ENCODE data around the gene CCR5. TPM values are rescaled to one million over a fixed set of nuclear protein-coding genes. Genes with fewer than 3 reads are reported as not detected.

Gene CCR5
- total RNA-seq, 1 experiment from 2014 or later: not detected

DNA sequence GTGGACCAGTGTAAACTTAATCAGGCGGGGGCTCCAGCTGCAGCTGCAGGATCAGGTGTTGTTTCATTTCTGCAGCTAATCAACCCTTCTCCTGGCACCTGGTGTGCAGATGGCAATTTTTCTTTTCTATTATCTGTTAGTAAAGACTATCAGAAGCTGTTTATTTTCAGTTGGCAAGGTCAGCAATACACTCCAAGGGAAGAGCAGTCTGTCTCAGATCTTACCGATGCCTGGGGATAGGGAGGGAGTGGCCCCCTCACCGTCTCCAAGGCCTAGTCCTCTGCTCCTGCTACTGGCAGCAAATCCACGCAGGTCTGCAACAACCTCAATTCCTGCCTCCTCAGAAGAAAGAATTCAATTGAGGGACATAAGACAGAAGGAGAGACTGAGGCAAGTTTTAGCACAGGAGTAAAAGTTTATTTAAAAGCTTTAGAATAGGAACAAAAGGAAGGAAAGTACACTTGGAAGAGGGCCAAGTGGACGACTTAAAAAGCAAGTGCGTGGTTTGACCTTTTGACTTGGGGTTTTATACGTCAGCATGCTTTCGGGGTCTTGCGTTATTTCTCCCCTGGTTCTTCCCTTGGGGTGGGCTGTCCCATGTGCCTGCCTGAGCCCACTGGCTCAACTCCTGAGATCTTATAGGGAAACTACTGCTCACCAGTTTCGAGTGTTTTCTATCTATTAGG, 45.5 kb downstream of the CCR5 start:
- Histone ChIP-seq H3K4me3 (ENCODE audit: low read depth in 2 of 2, low read length in 2 of 2) (no peak overlapping the region), H3K4me1 (ENCODE audit: control insufficient read depth, insufficient read depth, low read length) (no peaks in the 10 kb centered on the region), H3K9me3 (ENCODE audit: control insufficient read depth, insufficient read depth, low read depth, low read length) (no peaks in the 10 kb centered on the region), H3K36me3 (ENCODE audit: control insufficient read depth, insufficient read depth, low read length) (no peaks in the 10 kb centered on the region), H3K27ac (ENCODE audit: low read length) (no peak overlapping the region), H3K27me3 (ENCODE audit: control insufficient read depth, insufficient read depth, low read length) (no peaks in the 10 kb centered on the region)
- POLR2A ChIA-PET: no interaction called here
- TF ChIP-seq, protein P1, sequence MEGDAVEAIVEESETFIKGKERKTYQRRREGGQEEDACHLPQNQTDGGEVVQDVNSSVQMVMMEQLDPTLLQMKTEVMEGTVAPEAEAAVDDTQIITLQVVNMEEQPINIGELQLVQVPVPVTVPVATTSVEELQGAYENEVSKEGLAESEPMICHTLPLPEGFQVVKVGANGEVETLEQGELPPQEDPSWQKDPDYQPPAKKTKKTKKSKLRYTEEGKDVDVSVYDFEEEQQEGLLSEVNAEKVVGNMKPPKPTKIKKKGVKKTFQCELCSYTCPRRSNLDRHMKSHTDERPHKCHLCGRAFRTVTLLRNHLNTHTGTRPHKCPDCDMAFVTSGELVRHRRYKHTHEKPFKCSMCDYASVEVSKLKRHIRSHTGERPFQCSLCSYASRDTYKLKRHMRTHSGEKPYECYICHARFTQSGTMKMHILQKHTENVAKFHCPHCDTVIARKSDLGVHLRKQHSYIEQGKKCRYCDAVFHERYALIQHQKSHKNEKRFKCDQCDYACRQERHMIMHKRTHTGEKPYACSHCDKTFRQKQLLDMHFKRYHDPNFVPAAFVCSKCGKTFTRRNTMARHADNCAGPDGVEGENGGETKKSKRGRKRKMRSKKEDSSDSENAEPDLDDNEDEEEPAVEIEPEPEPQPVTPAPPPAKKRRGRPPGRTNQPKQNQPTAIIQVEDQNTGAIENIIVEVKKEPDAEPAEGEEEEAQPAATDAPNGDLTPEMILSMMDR (IDR thresholded peaks at IDR 0.05): no peak
- no peak for TF ChIP-seq SIN3A (IDR thresholded peaks at IDR 0.05; ENCODE audit: borderline replicate concordance, insufficient read depth, low read depth, low read length)
- TF ChIP-seq TCF7L2 (IDR thresholded peaks at IDR 0.05; ENCODE audit: low read depth, low read length): no peak
- TF ChIP-seq POLR2AphosphoS5 (IDR thresholded peaks at IDR 0.05; ENCODE audit: low read depth, low read length): no peak
- TF ChIP-seq, protein P2, sequence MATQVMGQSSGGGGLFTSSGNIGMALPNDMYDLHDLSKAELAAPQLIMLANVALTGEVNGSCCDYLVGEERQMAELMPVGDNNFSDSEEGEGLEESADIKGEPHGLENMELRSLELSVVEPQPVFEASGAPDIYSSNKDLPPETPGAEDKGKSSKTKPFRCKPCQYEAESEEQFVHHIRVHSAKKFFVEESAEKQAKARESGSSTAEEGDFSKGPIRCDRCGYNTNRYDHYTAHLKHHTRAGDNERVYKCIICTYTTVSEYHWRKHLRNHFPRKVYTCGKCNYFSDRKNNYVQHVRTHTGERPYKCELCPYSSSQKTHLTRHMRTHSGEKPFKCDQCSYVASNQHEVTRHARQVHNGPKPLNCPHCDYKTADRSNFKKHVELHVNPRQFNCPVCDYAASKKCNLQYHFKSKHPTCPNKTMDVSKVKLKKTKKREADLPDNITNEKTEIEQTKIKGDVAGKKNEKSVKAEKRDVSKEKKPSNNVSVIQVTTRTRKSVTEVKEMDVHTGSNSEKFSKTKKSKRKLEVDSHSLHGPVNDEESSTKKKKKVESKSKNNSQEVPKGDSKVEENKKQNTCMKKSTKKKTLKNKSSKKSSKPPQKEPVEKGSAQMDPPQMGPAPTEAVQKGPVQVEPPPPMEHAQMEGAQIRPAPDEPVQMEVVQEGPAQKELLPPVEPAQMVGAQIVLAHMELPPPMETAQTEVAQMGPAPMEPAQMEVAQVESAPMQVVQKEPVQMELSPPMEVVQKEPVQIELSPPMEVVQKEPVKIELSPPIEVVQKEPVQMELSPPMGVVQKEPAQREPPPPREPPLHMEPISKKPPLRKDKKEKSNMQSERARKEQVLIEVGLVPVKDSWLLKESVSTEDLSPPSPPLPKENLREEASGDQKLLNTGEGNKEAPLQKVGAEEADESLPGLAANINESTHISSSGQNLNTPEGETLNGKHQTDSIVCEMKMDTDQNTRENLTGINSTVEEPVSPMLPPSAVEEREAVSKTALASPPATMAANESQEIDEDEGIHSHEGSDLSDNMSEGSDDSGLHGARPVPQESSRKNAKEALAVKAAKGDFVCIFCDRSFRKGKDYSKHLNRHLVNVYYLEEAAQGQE (IDR thresholded peaks at IDR 0.05; ENCODE audit: insufficient read depth in 1 of 2, low read depth in 2 of 2, low read length in 1 of 2): no peak
- no peak for ATAC-seq
- CTCF ChIA-PET: no interaction called here
- intact Hi-C loops (cut with micrococcal nuclease; ENCODE audit: unreplicated experiment) (no loop called here), in situ Hi-C loops (cut with HindIII; ENCODE audit: low pct_unique_long_range_greater_than_20kb, low sequenced_read_pairs) (no loop called here)
- no TSS peak for BruUV-seq (replicated peaks)
- DNase-seq (ENCODE audit: low read depth, low spot score): no peak

DNA sequence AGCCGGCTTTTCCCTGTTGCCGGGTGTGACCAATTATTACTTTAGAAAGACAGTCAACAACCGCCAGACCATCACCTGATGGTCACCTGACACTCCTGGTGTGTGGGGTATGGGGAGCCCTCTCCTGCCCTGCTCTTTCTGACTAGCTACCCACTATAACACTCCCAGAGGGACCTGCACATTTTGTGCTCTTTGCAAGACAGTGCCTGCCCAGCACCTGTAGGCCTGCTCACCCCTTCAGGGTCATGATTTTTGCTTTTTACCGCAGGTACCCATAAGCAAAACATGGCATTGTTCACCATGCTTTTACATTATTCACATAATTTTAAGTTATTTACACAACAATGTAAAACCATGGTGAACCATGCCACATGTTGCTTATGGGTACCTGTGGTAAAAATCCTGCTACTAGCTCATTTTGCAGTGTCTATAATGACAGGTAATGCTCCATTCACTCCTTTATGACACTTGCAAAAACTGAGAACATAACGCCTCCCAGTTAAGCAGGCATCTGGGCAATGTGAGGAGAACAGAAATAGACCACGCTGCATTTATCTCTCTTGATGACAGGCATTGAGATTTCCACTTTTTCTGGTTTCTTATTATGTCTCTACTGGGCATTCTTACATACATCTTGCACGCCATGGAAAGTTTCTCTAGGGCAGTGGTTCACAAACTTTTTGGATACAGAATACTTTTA, 46.2 kb downstream of the CCR5 start:
- ChIA-PET CTCF (no interaction called here), POLR2A (no interaction called here)
- no peak for ATAC-seq
- no peaks in the 10 kb centered on the region for H3K36me3 ChIP-seq (ENCODE audit: control insufficient read depth, insufficient read depth, low read length)
- in situ Hi-C loops (cut with HindIII; ENCODE audit: low pct_unique_long_range_greater_than_20kb, low sequenced_read_pairs) (no loop called here), intact Hi-C loops (cut with micrococcal nuclease; ENCODE audit: unreplicated experiment) (no loop called here)
- TF ChIP-seq POLR2AphosphoS5 (IDR thresholded peaks at IDR 0.05; ENCODE audit: low read depth, low read length): no peak
- TF ChIP-seq, protein P2 (IDR thresholded peaks at IDR 0.05; ENCODE audit: insufficient read depth in 1 of 2, low read depth in 2 of 2, low read length in 1 of 2): no peak
- no peak for TF ChIP-seq TCF7L2 (IDR thresholded peaks at IDR 0.05; ENCODE audit: low read depth, low read length)
- DNase-seq (ENCODE audit: low read depth, low spot score): no peak
- BruUV-seq (replicated peaks): no TSS peak
- no peaks in the 10 kb centered on the region for H3K27me3 ChIP-seq (ENCODE audit: control insufficient read depth, insufficient read depth, low read length)
- no peak overlapping the region for H3K27ac ChIP-seq (ENCODE audit: low read length)
- no peaks in the 10 kb centered on the region for H3K4me1 ChIP-seq (ENCODE audit: control insufficient read depth, insufficient read depth, low read length)
- no peaks in the 10 kb centered on the region for H3K9me3 ChIP-seq (ENCODE audit: control insufficient read depth, insufficient read depth, low read depth, low read length)
- H3K4me3 ChIP-seq (ENCODE audit: low read depth in 2 of 2, low read length in 2 of 2): no peak overlapping the region

Measured in Panc1 (cell line).